Esophagus muscularis mucosa (tissue), 3 donors: ENCODE measurements around the gene ZP2.

Experiments
- POLR2A ChIP-seq: fragments of 450-650 bp; IDR thresholded peaks from one replicate; pipeline ENCODE4 v1.6.1; 2017; ENCODE audit warnings: antibody characterized with exemption, moderate library complexity, mild to moderate bottlenecking, low read depth
- TF ChIP-seq, protein P1 (sequence below), 3 experiments: fragments of 200-600 bp in 2 of 3; fragments of 450-650 bp in 1 of 3; sonication (generic) in 2 of 3; IDR thresholded peaks; one replicate each; pipeline ENCODE4 v1.5.1; 2017 to 2019; ENCODE audit warnings: antibody characterized with exemption in 3 of 3, mild to moderate bottlenecking in 2 of 3, moderate library complexity in 1 of 3

DNA sequence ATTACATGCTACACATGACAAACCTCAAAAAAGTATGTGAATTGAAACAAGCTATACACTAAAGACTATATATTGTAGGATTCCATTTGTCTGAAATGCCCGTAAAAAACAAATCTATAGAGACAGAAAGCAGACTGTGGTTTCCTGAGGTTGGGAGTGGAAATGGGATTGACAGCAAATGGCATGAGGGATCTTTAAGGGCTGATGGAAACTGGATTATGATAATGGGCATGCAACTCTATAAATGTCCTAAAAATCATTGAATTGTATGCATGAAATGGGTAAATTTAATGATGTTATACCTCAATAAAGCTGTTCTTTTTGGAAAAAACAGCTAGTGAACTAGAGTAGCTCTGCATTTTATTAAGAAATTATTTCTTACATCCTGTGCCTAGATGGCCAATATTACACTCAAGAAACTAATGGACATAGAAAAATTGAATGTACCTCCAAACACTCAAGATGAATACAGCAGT is 21.7 kb upstream of the ZP2 start:
- TF ChIP-seq, protein P1, sequence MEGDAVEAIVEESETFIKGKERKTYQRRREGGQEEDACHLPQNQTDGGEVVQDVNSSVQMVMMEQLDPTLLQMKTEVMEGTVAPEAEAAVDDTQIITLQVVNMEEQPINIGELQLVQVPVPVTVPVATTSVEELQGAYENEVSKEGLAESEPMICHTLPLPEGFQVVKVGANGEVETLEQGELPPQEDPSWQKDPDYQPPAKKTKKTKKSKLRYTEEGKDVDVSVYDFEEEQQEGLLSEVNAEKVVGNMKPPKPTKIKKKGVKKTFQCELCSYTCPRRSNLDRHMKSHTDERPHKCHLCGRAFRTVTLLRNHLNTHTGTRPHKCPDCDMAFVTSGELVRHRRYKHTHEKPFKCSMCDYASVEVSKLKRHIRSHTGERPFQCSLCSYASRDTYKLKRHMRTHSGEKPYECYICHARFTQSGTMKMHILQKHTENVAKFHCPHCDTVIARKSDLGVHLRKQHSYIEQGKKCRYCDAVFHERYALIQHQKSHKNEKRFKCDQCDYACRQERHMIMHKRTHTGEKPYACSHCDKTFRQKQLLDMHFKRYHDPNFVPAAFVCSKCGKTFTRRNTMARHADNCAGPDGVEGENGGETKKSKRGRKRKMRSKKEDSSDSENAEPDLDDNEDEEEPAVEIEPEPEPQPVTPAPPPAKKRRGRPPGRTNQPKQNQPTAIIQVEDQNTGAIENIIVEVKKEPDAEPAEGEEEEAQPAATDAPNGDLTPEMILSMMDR (IDR thresholded peaks at IDR 0.05), result no peak
- TF ChIP-seq POLR2A, result no peak
